ENCODE results near the gene DDR2.
"Not testable (repeated sequence)": the region's sequence is repeated elsewhere in the genome, so short reads cannot be mapped to it uniquely, and the experiment has no call there.

Gene DDR2

DNA sequence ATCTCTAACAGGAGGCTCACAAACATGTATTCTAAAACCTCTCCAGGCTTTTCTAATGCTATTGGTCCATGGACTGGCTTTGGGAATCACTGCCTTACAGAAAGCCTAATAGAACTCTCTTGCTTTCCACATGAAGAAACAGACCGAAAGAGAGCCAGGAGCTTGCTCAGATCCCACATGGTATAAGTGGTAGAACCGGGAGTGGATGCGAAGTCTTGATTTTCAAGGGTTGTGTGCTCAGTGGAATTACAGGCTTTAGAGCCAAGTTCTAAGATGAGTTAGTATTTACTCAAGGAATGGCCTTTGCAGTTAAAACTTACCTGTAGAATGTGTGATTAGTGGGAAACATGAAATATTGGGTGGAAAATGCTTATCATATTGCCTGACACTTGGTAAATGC, 103.9 kb downstream of the DDR2 start:
- in situ Hi-C loops (cut with MboI; ENCODE audit: low sequenced_read_pairs) = no loop called here
- no peaks in the 10 kb centered on the region for H3K4me1 ChIP-seq
- no peak for DNase-seq (ENCODE audit: low spot score in 2 of 2)
- H3K4me3 ChIP-seq = no peak overlapping the region
- no peaks in the 10 kb centered on the region for H3K36me3 ChIP-seq (replicated peaks)
- H3K27me3 ChIP-seq (ENCODE audit: low read depth) = no peaks in the 10 kb centered on the region
- H3K9me3 ChIP-seq = no peaks in the 10 kb centered on the region

- no peak overlapping the region for H3K4me3 ChIP-seq
- no peaks in the 10 kb centered on the region for H3K27me3 ChIP-seq (ENCODE audit: low read depth)
- in situ Hi-C loops (cut with MboI; ENCODE audit: low sequenced_read_pairs) = no loop called here
- H3K36me3 ChIP-seq (replicated peaks) = no peaks in the 10 kb centered on the region
- DNase-seq (ENCODE audit: low spot score in 2 of 2) = no peak
- no peaks in the 10 kb centered on the region for H3K9me3 ChIP-seq
- no peaks in the 10 kb centered on the region for H3K4me1 ChIP-seq
These were observed 104.4 kb downstream of the DDR2 start for GRCh38 chr1:162736633-162737067.

DNA sequence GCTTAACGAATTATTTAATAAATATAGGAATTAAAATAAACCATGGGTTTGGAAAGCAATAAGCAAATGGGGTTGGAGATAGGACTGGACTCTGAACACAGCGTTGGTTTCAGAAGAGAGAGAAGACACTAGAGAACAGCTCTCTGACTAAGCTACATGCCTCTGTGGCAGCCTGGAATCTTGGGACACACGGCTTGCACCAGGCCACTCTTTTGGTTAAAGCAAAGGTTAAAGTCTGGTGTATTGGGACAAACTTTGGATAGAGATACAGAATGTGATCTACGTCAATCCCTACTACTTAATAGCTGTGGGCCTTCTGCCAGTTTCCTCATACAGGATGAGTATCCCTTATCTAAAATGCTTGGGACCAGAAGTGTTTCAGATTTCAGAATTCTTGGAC, 108.5 kb downstream of the DDR2 start:
- no peaks in the 10 kb centered on the region for H3K36me3 ChIP-seq (replicated peaks)
- H3K4me1 ChIP-seq = no peaks in the 10 kb centered on the region
- in situ Hi-C loops (cut with MboI; ENCODE audit: low sequenced_read_pairs) = no loop called here
- no peaks in the 10 kb centered on the region for H3K9me3 ChIP-seq
- DNase-seq (ENCODE audit: low spot score in 2 of 2) = no peak
- H3K4me3 ChIP-seq = no peak overlapping the region
- H3K27me3 ChIP-seq (ENCODE audit: low read depth) = no peaks in the 10 kb centered on the region

DNA sequence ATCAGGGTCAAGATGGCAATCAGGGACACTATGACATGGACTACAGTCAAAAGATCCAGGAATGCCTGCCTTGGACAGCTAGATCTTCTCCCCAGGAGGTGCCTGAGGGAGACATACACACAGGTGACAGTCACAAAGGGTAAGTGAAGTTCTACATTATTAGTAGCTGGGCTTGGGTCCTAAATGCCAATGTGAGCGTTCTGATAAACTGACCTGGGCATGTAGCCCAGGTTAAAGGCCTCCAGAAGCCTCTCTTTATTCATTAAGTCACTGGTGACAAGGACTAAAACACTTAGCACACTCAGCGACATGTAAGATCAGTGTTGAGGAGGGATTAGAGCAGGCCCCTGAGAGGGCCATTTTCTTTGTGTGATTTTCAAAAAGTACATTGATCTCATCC, 109.3 kb downstream of the DDR2 start:
- no peak overlapping the region for H3K4me3 ChIP-seq
- H3K9me3 ChIP-seq = no peaks in the 10 kb centered on the region
- no peaks in the 10 kb centered on the region for H3K36me3 ChIP-seq (replicated peaks)
- no peak for DNase-seq (ENCODE audit: low spot score in 2 of 2)
- in situ Hi-C loops (cut with MboI; ENCODE audit: low sequenced_read_pairs) = no loop called here
- H3K27me3 ChIP-seq (ENCODE audit: low read depth) = no peaks in the 10 kb centered on the region
- no peaks in the 10 kb centered on the region for H3K4me1 ChIP-seq

- in situ Hi-C loops (cut with MboI; ENCODE audit: low sequenced_read_pairs); H3K9me3 ChIP-seq; H3K36me3 ChIP-seq (replicated peaks); H3K4me1 ChIP-seq; H3K27me3 ChIP-seq (ENCODE audit: low read depth); DNase-seq (ENCODE audit: low spot score in 2 of 2); H3K4me3 ChIP-seq: not testable (repeated sequence)
These were observed 114.1 kb downstream of the DDR2 start for GRCh38 chr1:162746264-162746942.

DNA sequence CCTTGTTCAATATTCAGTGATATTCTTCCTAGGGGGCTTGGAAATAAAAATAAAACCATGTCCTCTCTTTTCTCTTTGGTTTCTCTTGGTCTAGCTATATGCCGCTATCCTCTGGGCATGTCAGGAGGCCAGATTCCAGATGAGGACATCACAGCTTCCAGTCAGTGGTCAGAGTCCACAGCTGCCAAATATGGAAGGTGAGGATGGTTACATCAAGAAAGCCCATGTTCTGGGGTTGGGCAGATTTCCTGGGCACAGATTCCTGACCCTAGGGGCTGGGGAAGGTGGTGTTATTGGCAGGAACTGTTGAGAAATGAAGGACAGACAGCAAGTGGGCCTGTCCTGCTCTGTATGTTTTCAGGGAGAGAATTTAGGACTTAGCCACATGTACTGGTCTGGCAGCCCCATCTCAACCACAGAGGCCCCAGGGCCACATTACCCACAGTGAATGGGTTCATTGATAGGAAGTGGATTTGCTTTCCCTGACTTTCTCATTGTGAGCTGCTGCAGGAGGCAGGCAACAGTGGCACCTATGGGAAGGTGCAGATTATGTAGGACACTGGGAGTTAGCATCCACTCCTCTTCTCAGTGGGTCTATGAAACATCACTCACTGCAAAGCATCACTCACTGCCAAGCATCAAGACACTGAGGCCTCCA, 120.9 kb downstream of the DDR2 start:
- in situ Hi-C loops (cut with MboI; ENCODE audit: low sequenced_read_pairs) = no loop called here
- H3K4me3 ChIP-seq = no peak overlapping the region

GRCh38 chr1:162753998-162754585, 121.8 kb downstream of the DDR2 start:
- H3K36me3 ChIP-seq (replicated peaks) = no peaks in the 10 kb centered on the region
- H3K27me3 ChIP-seq (ENCODE audit: low read depth) = no peaks in the 10 kb centered on the region
- no peaks in the 10 kb centered on the region for H3K9me3 ChIP-seq
- H3K4me1 ChIP-seq = no peaks in the 10 kb centered on the region
- DNase-seq (ENCODE audit: low spot score in 2 of 2) = no peak
- H3K4me3 ChIP-seq = no peak overlapping the region
- in situ Hi-C loops (cut with MboI; ENCODE audit: low sequenced_read_pairs) = no loop called here

More for the DNA sequence above, 120.9 kb downstream of the DDR2 start:
- no peak for DNase-seq (ENCODE audit: low spot score in 2 of 2)
- Histone ChIP-seq H3K27me3 (ENCODE audit: low read depth) (no peaks in the 10 kb centered on the region), H3K36me3 (replicated peaks) (no peaks in the 10 kb centered on the region), H3K4me1 (no peaks in the 10 kb centered on the region), H3K9me3 (no peaks in the 10 kb centered on the region)

DNA sequence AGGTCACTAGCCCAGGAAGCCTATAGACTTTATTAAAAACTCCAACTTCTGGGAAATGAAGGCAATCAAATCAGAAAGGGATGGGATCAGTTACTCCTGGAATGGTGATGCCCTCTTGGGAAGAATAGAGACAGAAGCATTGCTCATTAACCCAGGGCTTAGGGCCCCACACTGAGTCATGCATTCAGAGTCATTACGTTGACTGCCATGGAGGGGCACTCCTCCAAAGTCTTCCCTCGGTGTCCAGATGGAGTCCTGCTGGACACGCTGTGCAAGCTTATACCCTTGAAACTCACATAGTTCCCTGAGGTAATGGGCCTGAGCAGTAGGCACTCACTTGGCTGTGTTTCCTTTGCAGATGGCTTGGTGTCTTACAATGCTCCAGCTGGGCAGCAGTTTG, 123.0 kb downstream of the DDR2 start:
- Histone ChIP-seq H3K27me3 (ENCODE audit: low read depth) (no peaks in the 10 kb centered on the region), H3K4me1 (no peaks in the 10 kb centered on the region), H3K9me3 (no peaks in the 10 kb centered on the region), H3K4me3 (no peak overlapping the region), H3K36me3 (replicated peaks) (no peaks in the 10 kb centered on the region)
- in situ Hi-C loops (cut with MboI; ENCODE audit: low sequenced_read_pairs) = no loop called here
- DNase-seq (ENCODE audit: low spot score in 2 of 2) = no peak

DNA sequence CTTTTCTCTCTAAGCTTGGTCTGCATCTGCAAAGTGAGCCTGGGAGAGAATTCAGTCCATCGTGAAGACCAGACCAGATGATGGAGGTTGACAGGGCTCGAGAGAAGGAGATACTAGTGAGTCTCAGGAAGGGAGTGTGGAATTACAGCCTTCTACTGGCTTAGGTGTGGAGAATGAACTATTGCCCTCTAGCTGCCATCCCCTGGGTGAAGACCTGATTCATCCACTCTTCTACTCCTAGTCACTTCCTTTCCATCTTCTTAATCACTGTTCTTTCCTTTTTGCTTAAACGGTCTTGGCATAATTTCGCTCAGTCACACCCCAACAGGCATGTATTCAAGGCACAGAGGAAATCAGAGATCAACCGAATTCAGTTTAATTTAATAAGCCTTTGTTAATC, 124.3 kb downstream of the DDR2 start:
- no peak for DNase-seq (ENCODE audit: low spot score in 2 of 2)
- Histone ChIP-seq H3K36me3 (replicated peaks) (no peaks in the 10 kb centered on the region), H3K4me3 (no peak overlapping the region), H3K4me1 (no peaks in the 10 kb centered on the region), H3K9me3 (no peaks in the 10 kb centered on the region), H3K27me3 (ENCODE audit: low read depth) (no peaks in the 10 kb centered on the region)
- in situ Hi-C loops (cut with MboI; ENCODE audit: low sequenced_read_pairs) = no loop called here

DNA sequence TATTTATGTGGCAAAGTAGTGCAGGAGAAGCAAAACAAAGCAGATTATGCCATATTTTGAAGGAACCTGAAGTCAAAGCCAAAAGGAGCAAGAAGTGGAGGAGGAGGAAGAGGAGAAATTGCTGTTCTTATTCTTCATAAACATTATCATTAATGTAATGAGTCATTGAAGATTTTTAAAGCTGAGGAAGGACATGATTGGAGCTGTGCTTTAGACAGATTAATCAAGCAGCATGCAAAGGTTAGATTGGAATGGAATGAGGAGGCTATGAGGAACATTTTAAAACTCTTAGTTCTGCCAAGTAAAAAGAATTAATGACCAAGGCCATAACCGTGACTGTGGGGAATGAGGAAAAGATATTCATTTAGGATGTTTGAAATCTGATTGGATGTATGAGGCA, 125.2 kb downstream of the DDR2 start:
- in situ Hi-C loops (cut with MboI; ENCODE audit: low sequenced_read_pairs) = no loop called here
- Histone ChIP-seq H3K36me3 (replicated peaks) (no peaks in the 10 kb centered on the region), H3K4me1 (no peaks in the 10 kb centered on the region), H3K9me3 (no peaks in the 10 kb centered on the region), H3K27me3 (ENCODE audit: low read depth) (no peaks in the 10 kb centered on the region), H3K4me3 (no peak overlapping the region)
- DNase-seq (ENCODE audit: low spot score in 2 of 2) = no peak

GRCh38 chr1:162765788-162766187, 133.5 kb downstream of the DDR2 start:
- in situ Hi-C loops (cut with MboI; ENCODE audit: low sequenced_read_pairs) = no loop called here
- Histone ChIP-seq H3K9me3 (no peaks in the 10 kb centered on the region), H3K27me3 (ENCODE audit: low read depth) (no peaks in the 10 kb centered on the region), H3K4me1 (no peaks in the 10 kb centered on the region), H3K36me3 (replicated peaks) (no peaks in the 10 kb centered on the region), H3K4me3 (no peak overlapping the region)
- DNase-seq (ENCODE audit: low spot score in 2 of 2) = no peak

GRCh38 chr1:162772571-162773154, 140.4 kb downstream of the DDR2 start:
- Histone ChIP-seq H3K4me3 (no peak overlapping the region), H3K4me1 (peaks cover 11% of the 10 kb centered on the region), H3K9me3 (no peaks in the 10 kb centered on the region), H3K36me3 (replicated peaks) (no peaks in the 10 kb centered on the region), H3K27me3 (ENCODE audit: low read depth) (no peaks in the 10 kb centered on the region)
- DNase-seq (ENCODE audit: low spot score in 2 of 2) = no peak
- in situ Hi-C loops (cut with MboI; ENCODE audit: low sequenced_read_pairs) = no loop called here

DNA sequence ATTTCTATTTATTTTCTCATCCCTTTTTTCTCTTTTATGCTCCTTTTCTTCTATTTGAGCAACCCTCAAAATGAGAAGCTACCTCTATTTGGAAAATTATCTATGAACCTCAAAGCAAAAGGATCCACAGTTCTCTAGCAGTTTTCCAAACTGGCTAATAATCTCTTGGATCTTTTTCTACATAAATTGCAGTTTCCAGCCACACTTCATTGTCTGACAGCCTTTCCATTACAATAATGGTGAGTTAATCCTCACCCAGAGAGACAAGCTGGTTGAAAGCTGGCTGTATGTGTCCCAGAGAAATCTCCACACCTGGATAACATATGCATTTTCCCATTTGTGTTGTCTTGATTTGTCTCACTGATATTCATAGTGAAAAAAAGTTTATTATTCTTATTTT, 141.7 kb downstream of the DDR2 start:
- peak; percentile 16 to 69 for DNase-seq (ENCODE audit: low spot score in 2 of 2)
- Histone ChIP-seq H3K4me3 (no peak overlapping the region), H3K27me3 (ENCODE audit: low read depth) (no peaks in the 10 kb centered on the region), H3K9me3 (no peaks in the 10 kb centered on the region), H3K36me3 (replicated peaks) (no peaks in the 10 kb centered on the region), H3K4me1 (peaks cover 11% of the 10 kb centered on the region)
- in situ Hi-C loops (cut with MboI; ENCODE audit: low sequenced_read_pairs) = no loop called here

DNA sequence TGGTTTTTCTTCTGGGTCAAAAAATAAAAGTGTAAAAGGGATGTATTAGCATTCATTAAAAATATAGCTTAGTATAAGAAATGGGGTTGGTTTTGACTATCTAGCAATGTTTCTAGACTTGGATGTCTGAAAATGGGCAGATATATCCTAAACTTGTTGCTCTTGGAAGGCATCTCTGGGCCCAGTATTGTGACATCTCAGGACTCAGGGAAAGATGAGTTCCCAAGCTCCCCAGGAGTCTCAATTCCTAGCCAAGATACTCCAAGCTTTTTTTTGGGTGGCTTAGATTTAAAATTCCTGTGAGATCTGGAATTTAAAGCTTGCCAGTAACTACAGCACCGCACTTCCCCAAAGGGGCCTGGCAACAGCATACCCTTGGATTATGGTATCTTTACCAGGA, 146.8 kb downstream of the DDR2 start:
- H3K9me3 ChIP-seq = no peaks in the 10 kb centered on the region
- H3K4me1 ChIP-seq = peaks cover 4% of the 10 kb centered on the region
- H3K36me3 ChIP-seq (replicated peaks) = no peaks in the 10 kb centered on the region
- no peaks in the 10 kb centered on the region for H3K27me3 ChIP-seq (ENCODE audit: low read depth)
- no peak for DNase-seq (ENCODE audit: low spot score in 2 of 2)
- in situ Hi-C loops (cut with MboI; ENCODE audit: low sequenced_read_pairs) = loop anchor here (25.0 kb wide), 1 partner anchor 167 kb away; no protein-coding TSS in a partner anchor
- no peak overlapping the region for H3K4me3 ChIP-seq
